SK-N-SH treated with all-trans-retinoic acid at 6 μM for 48 hours (cell line): ENCODE data around the gene POLR3A.
"Not testable (repeated sequence)": the region's sequence is repeated elsewhere in the genome, so short reads cannot be mapped to it uniquely, and the experiment has no call there.

ENCODE experiments used
- ATAC-seq: fragments of 200-7000 bp; cut with Tn5 transposase; 3 replicates; pipeline ENCODE4 v1.9.1; 2020; ENCODE audit warnings: mild to moderate bottlenecking, moderate library complexity
- ARNTL ChIP-seq: fragments of 450-650 bp; formaldehyde crosslinking; IDR thresholded peaks from 2 replicates; pipeline ENCODE4 v1.5.0; 2020; ENCODE audit warnings: low read depth, mild to moderate bottlenecking, moderate library complexity, borderline replicate concordance
- CSDC2 ChIP-seq: fragments of 250-450 bp; sonication (Bioruptor Pico); IDR thresholded peaks from 2 replicates; pipeline ENCODE4 v1.5.0; 2020; ENCODE audit warnings: mild to moderate bottlenecking, moderate library complexity
- CSRNP3 ChIP-seq: fragments of 250-450 bp; sonication (Bioruptor Pico); IDR thresholded peaks from 2 replicates; pipeline ENCODE4 v1.5.1; 2021; ENCODE audit warnings: mild to moderate bottlenecking, moderate library complexity
- ESRRG ChIP-seq: fragments of 250-450 bp; sonication (Bioruptor Pico); IDR thresholded peaks from 2 replicates; pipeline ENCODE4 v1.6.1; 2021; ENCODE audit warnings: mild to moderate bottlenecking
- GLIS3 ChIP-seq: fragments of 250-450 bp; sonication (Bioruptor Pico); IDR thresholded peaks from 2 replicates; pipeline ENCODE4 v1.5.0; 2020; ENCODE audit warnings: mild to moderate bottlenecking, moderate library complexity
- ISL1 ChIP-seq: fragments of 250-450 bp; sonication (Bioruptor Pico); IDR thresholded peaks from 2 replicates; pipeline ENCODE4 v2.1.2; 2022; ENCODE audit warnings: mild to moderate bottlenecking, moderate library complexity
- OSR1 ChIP-seq: fragments of 250-450 bp; sonication (Bioruptor Pico); IDR thresholded peaks from 2 replicates; pipeline ENCODE4 v1.8.0; 2022; ENCODE audit warnings: moderate library complexity, mild to moderate bottlenecking, inconsistent platforms
- PATZ1 ChIP-seq: fragments of 250-450 bp; sonication (Bioruptor Pico); IDR thresholded peaks from 2 replicates; pipeline ENCODE4 v1.8.0; 2020; ENCODE audit warnings: mild to moderate bottlenecking, moderate library complexity, borderline replicate concordance
- RARB ChIP-seq: fragments of 250-450 bp; sonication (Bioruptor Pico); IDR thresholded peaks from 2 replicates; pipeline ENCODE4 v1.8.0; 2021; ENCODE audit warnings: mild to moderate bottlenecking, moderate library complexity
- SNAI2 ChIP-seq: fragments of 250-450 bp; sonication (Bioruptor Pico); IDR thresholded peaks from 2 replicates; pipeline ENCODE4 v1.5.0; 2020; ENCODE audit warnings: mild to moderate bottlenecking, moderate library complexity
- TOX ChIP-seq: fragments of 250-450 bp; sonication (Bioruptor Pico); IDR thresholded peaks from 2 replicates; pipeline ENCODE4 v1.8.0; 2021; ENCODE audit warnings: mild to moderate bottlenecking, moderate library complexity, borderline replicate concordance
- TSHZ2 ChIP-seq: fragments of 250-450 bp; sonication (Bioruptor Pico); IDR thresholded peaks from 2 replicates; pipeline ENCODE4 v1.5.0; 2020; ENCODE audit warnings: mild to moderate bottlenecking, moderate library complexity
- ZC3H10 ChIP-seq: fragments of 250-450 bp; sonication (Bioruptor Pico); IDR thresholded peaks from 2 replicates; pipeline ENCODE4 v1.5.1; 2021; ENCODE audit warnings: mild to moderate bottlenecking, moderate library complexity
- ZFP30 ChIP-seq: fragments of 450-650 bp; formaldehyde crosslinking; IDR thresholded peaks from 2 replicates; pipeline ENCODE4 v1.5.0; 2022; ENCODE audit warnings: mild to moderate bottlenecking, moderate library complexity
- ZNF565 ChIP-seq: fragments of 450-650 bp; formaldehyde crosslinking; conservative IDR thresholded peaks from 2 replicates; pipeline ENCODE4 v1.5.0; 2020; ENCODE audit warnings: low read depth, mild to moderate bottlenecking, moderate library complexity
- ZNF8 ChIP-seq: fragments of 450-650 bp; formaldehyde crosslinking; IDR thresholded peaks from 2 replicates; pipeline ENCODE4 v1.5.0; 2020; ENCODE audit warnings: mild to moderate bottlenecking, moderate library complexity

The POLR3A gene

GRCh38 chr10:78065611-78066010, 36.3 kb upstream of the POLR3A start:
- TF ChIP-seq ISL1 (CRISPR knock-in tag) (no peak), ZC3H10 (CRISPR knock-in tag) (no peak), TOX (no peak), SNAI2 (no peak), TSHZ2 (CRISPR knock-in tag) (no peak)
- ATAC-seq: no peak

GRCh38 chr10:78064919-78065318, 35.6 kb upstream of the POLR3A start:
- not testable (repeated sequence) for ATAC-seq

- TF ChIP-seq PATZ1: no peak
- ATAC-seq: no peak
Measured at GRCh38 chr10:78063236-78063635, 33.9 kb upstream of the POLR3A start.

- TF ChIP-seq RARB (CRISPR knock-in tag): no peak
- no peak for TF ChIP-seq TOX
- TF ChIP-seq ZNF8: no peak
- no peak for TF ChIP-seq ESRRG (CRISPR knock-in tag)
- TF ChIP-seq OSR1 (CRISPR knock-in tag): no peak
- TF ChIP-seq ZFP30 (CRISPR knock-in tag): no peak
- TF ChIP-seq CSDC2: no peak
- no peak for TF ChIP-seq ZC3H10 (CRISPR knock-in tag)
- no peak for TF ChIP-seq PATZ1
- no peak for TF ChIP-seq GLIS3 (CRISPR knock-in tag)
- TF ChIP-seq TSHZ2 (CRISPR knock-in tag): no peak
- TF ChIP-seq ARNTL (CRISPR knock-in tag): no peak
- TF ChIP-seq CSRNP3 (CRISPR knock-in tag): no peak
- TF ChIP-seq ZNF565 (CRISPR knock-in tag): no peak
- no peak for TF ChIP-seq SNAI2
Measured at GRCh38 chr10:78062296-78062695, 33.0 kb upstream of the POLR3A start.

More at GRCh38 chr10:78062296-78062695, 33.0 kb upstream of the POLR3A start:
- ATAC-seq: no peak
